Activated CD8-positive, alpha-beta memory T cell treated with anti-CD3 and anti-CD28 coated beads for 4 hours (primary cell): ENCODE data around the gene KMT2D.

Experiments used
- DNase-seq, 2 donors: peaks; one replicate each; pipeline ENCODE4 v3.0.0-alpha.2; 2020; ENCODE audit warnings: low read depth in 2 of 2

Gene KMT2D

GRCh38 chr12:49036029-49036428 lies 24.6 kb downstream of the KMT2D start:
- no peak for DNase-seq

GRCh38 chr12:49034286-49034622 lies 26.3 kb downstream of the KMT2D start:
- DNase-seq, result no peak

GRCh38 chr12:49033611-49034285 lies 26.8 kb downstream of the KMT2D start:
- no peak for DNase-seq

- no peak for DNase-seq
Observed at GRCh38 chr12:49032679-49033447, 27.7 kb downstream of the KMT2D start.

GRCh38 chr12:49032276-49032675 lies 28.3 kb downstream of the KMT2D start:
- no peak for DNase-seq

- DNase-seq, result no peak
Observed at GRCh38 chr12:49031573-49032161, 28.9 kb downstream of the KMT2D start.

GRCh38 chr12:49030714-49031572 lies 29.7 kb downstream of the KMT2D start:
- no peak for DNase-seq

- DNase-seq, result no peak
Observed at GRCh38 chr12:49030119-49030518, 30.5 kb downstream of the KMT2D start.

- DNase-seq, result no peak
Observed at GRCh38 chr12:49028666-49029275, 31.8 kb downstream of the KMT2D start.

GRCh38 chr12:49027846-49028555 lies 32.6 kb downstream of the KMT2D start:
- no peak for DNase-seq

- no peak for DNase-seq
Observed at GRCh38 chr12:49026678-49027480, 33.7 kb downstream of the KMT2D start.

- DNase-seq, result no peak
Observed at GRCh38 chr12:49026101-49026500, 34.5 kb downstream of the KMT2D start.

GRCh38 chr12:49025463-49025862 lies 35.1 kb downstream of the KMT2D start:
- DNase-seq, result no peak

- no peak for DNase-seq
Observed at GRCh38 chr12:49024543-49024942, 36.1 kb downstream of the KMT2D start.

GRCh38 chr12:49023812-49024211 lies 36.8 kb downstream of the KMT2D start:
- DNase-seq, result no peak

- DNase-seq, result no peak
Observed at GRCh38 chr12:49022558-49023178, 37.9 kb downstream of the KMT2D start.

- no peak for DNase-seq
Observed at GRCh38 chr12:49021292-49021915, 39.2 kb downstream of the KMT2D start.

GRCh38 chr12:49020441-49020840 lies 40.2 kb downstream of the KMT2D start:
- DNase-seq, result no peak
